Measurements from ENCODE around the gene EIF4G2. TPM values are rescaled to one million over a fixed set of nuclear protein-coding genes. Genes with fewer than 3 reads are reported as not detected.
A peak's percentile ranks its signal among the peaks of the same experiment; 100 is the strongest.

Gene EIF4G2
- total RNA-seq, 1 donor from 2014 or later, result 739 TPM

- ATAC-seq, result peak; percentile 67
- intact Hi-C loops (cut with micrococcal nuclease), result no loop called here
- DNase-seq, result no peak
Measured at GRCh38 chr11:10784232-10785145, 24.2 kb downstream of the EIF4G2 start.

GRCh38 chr11:10780040-10780439, 28.7 kb downstream of the EIF4G2 start:
- no peak for ATAC-seq
- DNase-seq, result no peak
- intact Hi-C loops (cut with micrococcal nuclease), result no loop called here

GRCh38 chr11:10779086-10779485, 29.6 kb downstream of the EIF4G2 start:
- DNase-seq (no peak), ATAC-seq (no peak)
- intact Hi-C loops (cut with micrococcal nuclease), result no loop called here

GRCh38 chr11:10778217-10778970, 30.3 kb downstream of the EIF4G2 start:
- intact Hi-C loops (cut with micrococcal nuclease), result no loop called here
- ATAC-seq (peak; percentile 89), DNase-seq (peak; percentile 67)

DNA sequence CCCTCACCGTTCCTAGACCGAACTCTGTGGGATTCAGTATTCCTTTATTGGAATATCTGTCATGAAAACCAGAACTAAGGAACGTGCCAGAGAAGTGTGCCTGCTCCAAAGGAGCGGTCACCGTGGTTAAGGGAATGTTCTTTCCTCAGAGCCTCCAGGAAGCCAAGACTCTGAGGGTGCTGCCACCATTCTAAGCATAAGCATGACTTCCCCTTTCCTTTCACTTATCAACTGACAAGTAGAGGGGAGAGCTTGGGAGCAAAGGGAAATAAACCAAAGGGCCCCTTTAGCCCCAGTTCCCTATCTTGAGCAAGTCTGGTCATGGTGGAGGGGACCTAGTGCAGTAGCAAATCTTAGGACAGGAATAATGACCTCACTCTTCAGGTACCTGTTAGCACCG, 30.9 kb downstream of the EIF4G2 start:
- peak; percentile 9 for ATAC-seq
- intact Hi-C loops (cut with micrococcal nuclease), result no loop called here
- no peak for DNase-seq

DNA sequence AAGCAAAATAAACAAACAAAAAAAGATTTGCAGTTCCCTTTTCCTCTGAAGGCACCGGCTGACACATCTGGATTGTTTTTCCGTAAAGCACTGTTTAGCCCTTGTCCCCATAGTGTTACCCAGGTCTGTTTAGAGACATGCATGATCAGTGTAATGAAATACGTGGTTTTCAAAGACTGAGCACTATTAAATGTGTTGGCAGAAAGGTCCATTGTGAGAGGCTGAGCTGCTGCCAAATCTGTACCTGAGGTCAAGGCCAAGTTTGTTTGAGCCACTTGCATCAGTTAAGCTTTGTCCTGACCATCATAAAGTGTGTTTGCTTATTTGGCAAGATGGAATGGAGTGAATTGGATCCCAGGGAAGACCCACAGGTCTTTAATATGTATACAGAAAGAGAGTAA, 31.3 kb downstream of the EIF4G2 start:
- DNase-seq (no peak), ATAC-seq (no peak)
- intact Hi-C loops (cut with micrococcal nuclease), result no loop called here

GRCh38 chr11:10774811-10775210, 33.9 kb downstream of the EIF4G2 start:
- intact Hi-C loops (cut with micrococcal nuclease), result no loop called here
- ATAC-seq (no peak), DNase-seq (no peak)

- no peak for DNase-seq
- intact Hi-C loops (cut with micrococcal nuclease), result no loop called here
- peak; percentile 89 for ATAC-seq
Measured at GRCh38 chr11:10771457-10771856, 37.3 kb downstream of the EIF4G2 start.

DNA sequence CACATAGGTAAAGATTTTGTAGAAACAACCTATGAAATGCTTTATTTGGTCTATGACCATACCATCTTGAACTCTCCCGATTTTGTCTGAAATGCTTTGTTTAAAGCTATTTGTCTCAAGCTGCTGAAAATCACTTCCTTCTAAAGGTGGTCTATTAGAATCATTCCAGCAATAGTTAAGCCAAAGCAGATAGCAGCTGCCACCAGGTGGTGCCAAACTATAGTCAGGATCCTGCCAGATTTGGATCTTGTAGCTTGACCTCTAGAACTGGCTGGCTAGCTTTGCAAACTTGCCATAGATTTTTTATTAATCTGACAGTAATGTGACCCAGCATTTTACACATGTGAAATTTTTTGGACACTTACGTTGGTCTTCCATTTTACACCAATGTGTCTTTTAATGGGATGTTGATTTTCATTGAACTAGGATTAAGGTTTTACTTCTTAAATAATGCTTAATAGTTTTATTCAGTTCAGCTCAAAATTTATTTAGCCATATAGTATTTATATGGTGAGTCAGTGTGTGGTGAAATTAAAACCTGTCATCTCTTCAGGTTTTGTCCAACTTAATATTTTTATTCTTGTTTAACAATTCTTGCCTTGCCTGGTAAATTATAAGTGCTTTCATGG, 38.0 kb downstream of the EIF4G2 start:
- ATAC-seq, result peak; percentile 75
- DNase-seq, result peak; percentile 60
- intact Hi-C loops (cut with micrococcal nuclease), result no loop called here

DNA sequence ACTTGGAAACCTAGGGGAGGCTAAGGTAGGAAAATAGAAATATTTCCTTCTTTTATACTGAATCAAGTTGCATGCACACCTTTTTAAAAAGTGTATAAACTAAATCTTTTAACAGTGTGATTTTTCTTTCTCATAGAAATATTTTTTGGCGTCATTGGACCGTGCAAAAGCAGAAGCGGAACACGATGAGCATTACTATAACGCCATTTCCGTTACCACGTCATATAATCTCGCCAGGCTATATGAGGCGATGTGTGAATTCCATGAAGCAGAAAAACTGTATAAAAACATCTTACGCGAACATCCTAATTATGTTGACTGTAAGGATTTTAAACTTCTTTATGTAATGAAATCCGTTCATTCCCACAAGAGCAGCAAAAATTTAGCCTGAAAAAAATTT, 44.3 kb downstream of the EIF4G2 start:
- intact Hi-C loops (cut with micrococcal nuclease), result no loop called here
- DNase-seq (no peak), ATAC-seq (no peak)

DNA sequence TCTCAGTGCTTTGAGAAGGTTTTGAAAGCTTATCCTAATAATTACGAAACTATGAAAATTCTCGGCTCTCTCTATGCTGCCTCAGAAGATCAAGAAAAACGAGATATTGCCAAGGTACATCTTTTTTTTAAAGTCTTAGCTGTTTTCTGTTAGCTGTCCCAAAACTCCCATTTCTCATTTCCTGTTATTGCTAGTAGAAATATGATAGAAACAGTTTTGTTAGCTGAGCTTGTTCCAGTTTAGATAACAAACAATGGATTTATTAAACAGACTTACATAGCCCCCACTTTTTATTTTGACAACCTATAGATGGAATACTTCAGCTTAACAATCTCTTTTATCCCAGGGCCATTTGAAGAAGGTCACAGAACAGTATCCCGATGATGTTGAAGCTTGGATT, 45.0 kb downstream of the EIF4G2 start:
- ATAC-seq (no peak), DNase-seq (no peak)
- intact Hi-C loops (cut with micrococcal nuclease), result no loop called here

DNA sequence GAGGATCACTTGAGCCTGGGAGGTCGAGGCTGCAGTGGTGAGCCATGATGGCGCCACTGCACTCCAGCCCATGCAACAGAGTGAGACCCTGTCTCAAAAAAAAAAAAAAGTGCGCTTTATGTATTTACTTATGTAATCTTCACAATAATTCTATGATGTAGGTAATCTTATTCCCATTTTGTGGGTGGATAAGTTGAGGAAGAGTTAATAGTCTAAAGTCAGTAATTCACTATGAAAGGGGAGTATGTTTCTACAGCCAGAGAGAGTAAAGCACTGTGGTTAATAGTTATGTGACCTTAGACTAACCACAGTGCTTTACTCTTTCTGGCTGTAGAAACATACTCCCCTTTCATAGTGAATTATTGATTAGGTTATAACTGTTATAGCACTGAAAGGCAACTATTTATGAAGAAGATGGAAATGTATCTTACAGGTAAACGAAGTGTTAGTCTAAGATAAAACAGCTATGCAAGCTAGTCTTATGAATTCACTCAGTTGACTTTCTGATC, 45.8 kb downstream of the EIF4G2 start:
- intact Hi-C loops (cut with micrococcal nuclease), result no loop called here
- ATAC-seq (no peak), DNase-seq (no peak)

DNA sequence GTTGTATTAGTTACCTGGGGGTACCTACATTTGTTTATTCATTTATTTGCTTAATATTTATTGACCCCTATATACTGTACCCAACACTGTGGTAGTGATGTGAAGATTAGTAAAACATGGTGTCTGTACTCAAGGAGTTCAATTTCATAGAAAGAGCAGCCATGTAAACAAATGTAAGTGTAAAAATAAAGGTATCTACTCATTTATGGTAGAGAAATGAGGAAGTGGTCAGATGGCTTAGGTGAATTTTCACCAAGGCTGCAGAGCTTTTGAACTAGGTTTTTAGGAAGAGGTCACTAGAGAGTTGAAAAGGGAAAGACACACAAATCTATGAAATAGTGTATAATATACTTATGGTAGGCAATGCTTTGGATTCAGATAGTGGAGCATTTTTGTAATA, 46.5 kb downstream of the EIF4G2 start:
- ATAC-seq (no peak), DNase-seq (no peak)
- intact Hi-C loops (cut with micrococcal nuclease), result no loop called here

DNA sequence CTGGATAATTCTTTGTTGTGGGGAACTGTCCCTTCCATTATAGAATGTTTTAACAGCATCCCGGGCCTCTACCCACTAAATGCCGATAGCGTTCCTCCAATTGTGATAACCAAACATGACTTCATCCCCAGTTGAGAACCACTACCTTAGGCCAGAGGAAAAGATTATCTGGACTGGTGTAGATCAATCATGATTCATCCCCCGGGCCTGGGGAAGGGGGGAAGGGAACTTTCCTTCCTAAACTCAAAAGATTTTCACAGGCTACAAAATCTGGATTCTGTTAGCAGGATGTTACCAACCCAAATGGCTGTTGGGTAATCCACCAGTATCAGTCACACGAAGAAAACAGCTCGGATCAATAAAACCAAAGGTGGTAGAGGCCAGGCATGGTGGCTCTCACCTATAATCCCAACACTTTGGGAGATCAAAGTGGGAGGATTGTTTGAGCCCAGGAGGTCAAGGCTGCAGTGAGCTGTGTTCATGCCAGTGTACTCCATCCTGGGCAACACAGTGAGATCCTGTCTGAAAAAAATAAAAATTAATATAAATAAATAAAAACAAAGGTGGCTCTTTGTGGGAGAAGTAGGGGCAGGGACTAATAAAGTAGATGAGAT, 47.5 kb downstream of the EIF4G2 start:
- DNase-seq (no peak), ATAC-seq (no peak)
- intact Hi-C loops (cut with micrococcal nuclease), result no loop called here

DNA sequence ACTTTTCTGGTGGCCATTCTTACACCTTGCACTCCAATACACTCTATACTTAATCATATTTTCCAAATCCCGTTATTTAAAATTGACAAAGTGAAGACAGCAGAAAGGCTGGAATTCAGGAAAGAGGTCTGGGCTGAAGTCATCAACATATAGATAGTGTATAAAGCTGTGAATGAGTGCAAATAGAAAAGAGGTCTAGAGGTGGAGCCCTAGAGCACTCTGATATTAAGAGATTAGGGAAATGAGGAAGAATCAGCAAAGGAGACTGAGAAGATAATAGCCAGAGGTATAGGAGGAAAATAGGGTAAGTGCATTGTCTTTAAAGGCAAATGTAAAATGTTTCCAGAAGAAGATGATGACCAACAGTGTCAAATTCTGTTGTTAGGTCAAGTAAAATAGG, 49.8 kb downstream of the EIF4G2 start:
- no peak for DNase-seq
- intact Hi-C loops (cut with micrococcal nuclease), result no loop called here
- ATAC-seq, result no peak

DNA sequence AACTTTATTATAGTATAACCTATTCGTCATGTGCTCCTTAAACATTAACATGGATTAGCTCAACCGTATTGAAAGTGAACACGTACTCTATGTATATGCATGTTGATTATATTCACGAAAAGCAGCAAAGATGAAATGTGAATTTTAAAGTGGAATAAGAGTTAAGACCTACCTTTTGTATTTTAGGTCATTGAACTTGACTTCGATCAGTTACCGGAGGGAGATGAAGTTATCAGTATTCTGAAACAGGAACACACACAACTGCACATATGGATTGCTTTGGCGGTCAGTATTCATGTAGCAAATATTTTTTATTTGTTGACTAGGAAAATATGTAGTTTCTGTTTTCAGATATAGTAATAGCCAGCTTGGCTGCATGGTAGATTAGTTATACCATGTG, 56.2 kb downstream of the EIF4G2 start:
- no peak for ATAC-seq
- intact Hi-C loops (cut with micrococcal nuclease), result no loop called here
- no peak for DNase-seq

- ATAC-seq (no peak), DNase-seq (no peak)
- intact Hi-C loops (cut with micrococcal nuclease), result no loop called here
Measured at GRCh38 chr11:10752061-10752460, 56.7 kb downstream of the EIF4G2 start.

GRCh38 chr11:10751581-10751940, 57.2 kb downstream of the EIF4G2 start:
- DNase-seq (no peak), ATAC-seq (peak; percentile 23)
- intact Hi-C loops (cut with micrococcal nuclease), result no loop called here

DNA sequence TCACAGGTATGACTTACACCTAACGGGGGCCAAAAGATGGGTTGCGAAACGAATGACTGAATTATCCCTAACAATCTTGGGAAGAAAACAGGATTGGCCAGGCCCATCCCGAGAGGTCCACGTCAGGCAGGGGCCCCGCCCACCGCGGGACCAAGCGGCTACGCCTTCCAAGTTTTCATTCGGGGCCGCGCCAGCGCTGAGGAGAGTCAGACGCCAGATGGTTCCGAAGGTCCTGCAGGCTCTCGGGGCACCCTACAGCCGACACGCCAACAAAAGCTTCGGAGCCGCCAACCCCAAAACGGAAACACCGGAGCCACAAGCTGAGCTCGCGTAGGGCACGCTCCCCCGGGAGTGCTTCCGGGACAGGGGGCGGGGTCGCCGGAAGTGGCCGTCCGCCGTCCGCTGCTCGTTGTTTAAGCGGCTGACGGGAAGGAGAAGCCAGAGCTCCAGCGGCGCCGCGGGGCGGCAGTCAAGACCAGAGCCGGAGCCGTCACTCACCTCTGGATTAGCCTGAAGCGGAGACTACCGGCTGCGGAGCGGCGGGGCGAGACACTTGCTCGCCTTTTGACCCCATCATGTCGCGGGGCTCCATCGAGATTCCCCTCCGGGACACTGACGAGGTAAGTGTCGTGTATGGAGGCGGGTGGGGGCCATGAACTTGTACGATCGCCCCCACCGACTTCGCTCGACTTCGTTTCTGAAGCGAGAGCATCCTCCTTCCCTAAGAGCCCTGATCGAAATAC, 57.7 kb downstream of the EIF4G2 start, which contains the start of gene CTR9:
Gene CTR9, plus strand, starts transcription at position 409 of the 743 bp plus-strand sequence. Its CDS starts 167 bp downstream, at position 576.
- peak; percentile 96 for DNase-seq
- intact Hi-C loops (cut with micrococcal nuclease), result no loop called here
- ATAC-seq, result peak; percentile 98
